Loucy (cell line): ENCODE measurements around the gene SH3GL1.

Experiments
- H2AFZ ChIP-seq: fragments of 200-600 bp; sonication (generic); 2 replicates; pipeline ENCODE4 v1.6.0; 2016; ENCODE audit warnings: antibody characterized with exemption, mild to moderate bottlenecking, low read length, moderate library complexity
- H3F3A ChIP-seq: fragments of 200-600 bp; 2 replicates; pipeline ENCODE4 v1.6.0; 2016; ENCODE audit warnings: antibody characterized with exemption, low read depth, mild to moderate bottlenecking
- H3K27me3 ChIP-seq: fragments of 200-600 bp; sonication (generic); 2 replicates; pipeline ENCODE4 v1.6.1; 2014; ENCODE audit warnings: low read length, mild to moderate bottlenecking; ENCODE audit not compliant: insufficient read depth, poor library complexity, severe bottlenecking
- H3K36me3 ChIP-seq: fragments of 200-600 bp; sonication (generic); 2 replicates; pipeline ENCODE4 v1.6.1; 2016; ENCODE audit warnings: low read length; ENCODE audit not compliant: insufficient read depth
- H3K4me1 ChIP-seq: fragments of 200-600 bp; sonication (generic); 2 replicates; pipeline ENCODE4 v1.5.1; 2014; ENCODE audit warnings: low read length, mild to moderate bottlenecking; ENCODE audit not compliant: insufficient read depth, poor library complexity, severe bottlenecking
- H3K4me2 ChIP-seq: fragments of 200-600 bp; sonication (generic); 2 replicates; pipeline ENCODE4 v1.6.0; 2014; ENCODE audit warnings: antibody characterized with exemption, low read length, low read depth, mild to moderate bottlenecking; ENCODE audit not compliant: poor library complexity, severe bottlenecking
- H3K4me3 ChIP-seq: fragments of 200-600 bp; sonication (generic); 2 replicates; pipeline ENCODE4 v1.5.1; 2014; ENCODE audit warnings: low read length, mild to moderate bottlenecking, mixed read lengths; ENCODE audit not compliant: poor library complexity, severe bottlenecking
- H3K79me2 ChIP-seq: fragments of 200-600 bp; sonication (generic); 2 replicates; pipeline ENCODE4 v1.6.1; 2014; ENCODE audit warnings: low read length; ENCODE audit not compliant: insufficient read depth
- H3K9ac ChIP-seq: fragments of 200-600 bp; sonication (generic); 2 replicates; pipeline ENCODE4 v1.6.0; 2014; ENCODE audit warnings: mild to moderate bottlenecking, low read depth, low read length, moderate library complexity; ENCODE audit not compliant: poor library complexity, severe bottlenecking
- H3K9me2 ChIP-seq: fragments of 200-600 bp; sonication (generic); replicated peaks from 2 replicates; pipeline ENCODE4 v1.6.1; 2016; ENCODE audit warnings: low read depth, low read length, mixed read lengths
- H3K9me3 ChIP-seq: fragments of 200-600 bp; sonication (generic); 2 replicates; pipeline ENCODE4 v1.6.1; 2014; ENCODE audit warnings: mild to moderate bottlenecking, antibody characterized with exemption, low read length, low read depth; ENCODE audit not compliant: insufficient read depth
- H4K20me1 ChIP-seq: fragments of 200-600 bp; sonication (generic); 2 replicates; pipeline ENCODE4 v1.6.0; 2014; ENCODE audit warnings: antibody characterized with exemption, low read length, mild to moderate bottlenecking; ENCODE audit not compliant: insufficient read depth, poor library complexity, severe bottlenecking
- EZH2phosphoT487 ChIP-seq: fragments of 200-600 bp; IDR thresholded peaks from 2 replicates; pipeline ENCODE4 v1.6.1; 2018; ENCODE audit warnings: antibody characterized with exemption, mild to moderate bottlenecking, moderate library complexity, borderline replicate concordance
- TF ChIP-seq, protein P1 (sequence below): fragments of 200-600 bp; sonication (generic); conservative IDR thresholded peaks from 2 replicates; pipeline ENCODE4 v1.5.1; 2014; ENCODE audit warnings: mild to moderate bottlenecking, antibody characterized with exemption, low read length

SH3GL1 gene

GRCh38 chr19:4369888-4370260, 30.5 kb downstream of the SH3GL1 start:
- Histone ChIP-seq H2AFZ (no peak overlapping the region), H3K9ac (peak overlapping the region; percentile 71), H3K79me2 (peaks cover 57% of the 10 kb centered on the region; the same call in 1 of the 2 replicates)

DNA sequence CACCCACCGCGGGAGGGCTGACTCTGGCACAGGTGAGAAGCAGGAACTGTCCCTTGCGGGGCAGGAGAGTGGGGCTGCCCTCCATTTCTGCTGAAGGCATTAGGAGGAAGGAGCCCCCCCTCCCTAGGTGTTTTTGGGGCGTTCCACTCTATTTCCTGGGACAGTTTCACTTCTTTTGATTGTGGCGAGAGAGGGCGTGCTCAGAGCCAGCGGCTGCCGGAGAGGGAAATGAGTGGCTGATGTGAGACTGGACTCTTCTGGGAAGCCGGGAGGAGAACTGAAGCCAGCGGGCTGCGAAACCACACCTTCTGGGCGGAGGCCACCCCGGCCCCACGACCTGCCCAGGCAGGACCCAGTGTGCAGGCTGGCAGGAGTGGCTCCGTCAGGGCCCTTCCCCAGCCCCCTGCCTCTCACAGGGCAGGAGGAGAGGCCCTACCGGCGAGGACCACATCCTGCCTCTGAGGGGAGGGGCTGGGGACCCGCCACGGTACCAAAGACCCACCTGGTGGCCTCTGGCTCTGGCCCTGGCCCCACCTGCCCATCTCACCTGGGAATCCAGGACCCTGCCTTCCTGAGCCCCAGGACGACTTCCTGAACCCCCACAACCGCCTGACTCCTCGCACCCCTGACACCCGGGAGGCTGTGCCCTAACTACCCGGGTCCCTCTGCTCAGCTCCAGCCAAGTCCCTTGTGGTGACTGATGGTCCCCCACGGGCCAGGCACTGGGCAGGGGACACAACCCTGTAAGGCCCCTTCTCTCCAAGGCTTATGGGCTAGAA, 31.0 kb downstream of the SH3GL1 start:
- Histone ChIP-seq H3K4me2 (peak overlapping the region; percentile 87), H2AFZ (no peak overlapping the region), H3K4me3 (peak overlapping the region; percentile 68), H3K36me3 (peaks cover 16% of the 10 kb centered on the region; the same call in 1 of the 2 replicates), H3F3A (no peaks in the 10 kb centered on the region), H3K9me3 (no peaks in the 10 kb centered on the region), H3K9ac (peak overlapping the region; percentile 71), H3K9me2 (no peaks in the 10 kb centered on the region), H3K79me2 (peaks cover 51% of the 10 kb centered on the region; the same call in 1 of the 2 replicates), H3K4me1 (peaks cover 33% of the 10 kb centered on the region), H3K27me3 (no peaks in the 10 kb centered on the region), H4K20me1 (peaks cover 18% of the 10 kb centered on the region)
- TF ChIP-seq, protein P1, sequence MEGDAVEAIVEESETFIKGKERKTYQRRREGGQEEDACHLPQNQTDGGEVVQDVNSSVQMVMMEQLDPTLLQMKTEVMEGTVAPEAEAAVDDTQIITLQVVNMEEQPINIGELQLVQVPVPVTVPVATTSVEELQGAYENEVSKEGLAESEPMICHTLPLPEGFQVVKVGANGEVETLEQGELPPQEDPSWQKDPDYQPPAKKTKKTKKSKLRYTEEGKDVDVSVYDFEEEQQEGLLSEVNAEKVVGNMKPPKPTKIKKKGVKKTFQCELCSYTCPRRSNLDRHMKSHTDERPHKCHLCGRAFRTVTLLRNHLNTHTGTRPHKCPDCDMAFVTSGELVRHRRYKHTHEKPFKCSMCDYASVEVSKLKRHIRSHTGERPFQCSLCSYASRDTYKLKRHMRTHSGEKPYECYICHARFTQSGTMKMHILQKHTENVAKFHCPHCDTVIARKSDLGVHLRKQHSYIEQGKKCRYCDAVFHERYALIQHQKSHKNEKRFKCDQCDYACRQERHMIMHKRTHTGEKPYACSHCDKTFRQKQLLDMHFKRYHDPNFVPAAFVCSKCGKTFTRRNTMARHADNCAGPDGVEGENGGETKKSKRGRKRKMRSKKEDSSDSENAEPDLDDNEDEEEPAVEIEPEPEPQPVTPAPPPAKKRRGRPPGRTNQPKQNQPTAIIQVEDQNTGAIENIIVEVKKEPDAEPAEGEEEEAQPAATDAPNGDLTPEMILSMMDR, result no peak
- no peak for TF ChIP-seq EZH2phosphoT487

More at GRCh38 chr19:4369888-4370260, 30.5 kb downstream of the SH3GL1 start:
- H3K4me2 ChIP-seq, result peak overlapping the region; percentile 87
- H4K20me1 ChIP-seq, result peaks cover 24% of the 10 kb centered on the region
- no peaks in the 10 kb centered on the region for H3K27me3 ChIP-seq
- H3K4me3 ChIP-seq, result peak overlapping the region; percentile 68
- TF ChIP-seq, protein P1, result peak; percentile 71
- TF ChIP-seq EZH2phosphoT487, result no peak
- no peaks in the 10 kb centered on the region for H3K9me3 ChIP-seq
- H3F3A ChIP-seq, result no peaks in the 10 kb centered on the region
- peaks cover 15% of the 10 kb centered on the region; the same call in 1 of the 2 replicates for H3K36me3 ChIP-seq
- peaks cover 38% of the 10 kb centered on the region for H3K4me1 ChIP-seq
- H3K9me2 ChIP-seq, result no peaks in the 10 kb centered on the region

- H3F3A ChIP-seq, result no peaks in the 10 kb centered on the region
- no peaks in the 10 kb centered on the region for H3K9me2 ChIP-seq
- H3K9me3 ChIP-seq, result no peaks in the 10 kb centered on the region
- no peak overlapping the region for H3K4me3 ChIP-seq
- H3K79me2 ChIP-seq, result peaks cover 41% of the 10 kb centered on the region; the same call in 1 of the 2 replicates
- H3K4me1 ChIP-seq, result peaks cover 28% of the 10 kb centered on the region
- no peak overlapping the region for H2AFZ ChIP-seq
- H3K36me3 ChIP-seq, result peaks cover 26% of the 10 kb centered on the region; the same call in 1 of the 2 replicates
- H3K27me3 ChIP-seq, result no peaks in the 10 kb centered on the region
- TF ChIP-seq, protein P1, result no peak
- no peak for TF ChIP-seq EZH2phosphoT487
- H3K4me2 ChIP-seq, result no peak overlapping the region
- peak overlapping the region; percentile 71 for H3K9ac ChIP-seq
- H4K20me1 ChIP-seq, result peaks cover 16% of the 10 kb centered on the region
Observed at GRCh38 chr19:4368128-4368820, 32.1 kb downstream of the SH3GL1 start.
